Hepatocyte (in vitro differentiated cells): ENCODE measurements around the gene STAMBP. TPM values are rescaled to one million over a fixed set of nuclear protein-coding genes. Genes with fewer than 3 reads are reported as not detected.

Experiments used
- DNase-seq: peaks from one replicate; pipeline ENCODE4 v3.0.0-alpha.2; 2016; ENCODE audit warnings: low spot score
- H2AFZ ChIP-seq: fragments of 200-600 bp; sonication (generic); 2 replicates; pipeline ENCODE4 v1.6.0; 2016; ENCODE audit warnings: antibody characterized with exemption, mild to moderate bottlenecking
- H3K27ac ChIP-seq: fragments of 200-600 bp; sonication (generic); 2 replicates; pipeline ENCODE4 v1.5.1; 2016; ENCODE audit warnings: mild to moderate bottlenecking
- H3K27me3 ChIP-seq: fragments of 200-600 bp; sonication (generic); 2 replicates; pipeline ENCODE4 v1.6.1; 2016
- H3K36me3 ChIP-seq: fragments of 200-600 bp; sonication (generic); replicated peaks from 2 replicates; pipeline ENCODE4 v1.5.1; 2016; ENCODE audit warnings: low read depth; ENCODE audit not compliant: insufficient read depth
- H3K4me1 ChIP-seq: fragments of 200-600 bp; sonication (generic); 2 replicates; pipeline ENCODE4 v1.5.1; 2016; ENCODE audit warnings: mild to moderate bottlenecking, moderate library complexity; ENCODE audit not compliant: insufficient read depth
- H3K4me2 ChIP-seq: fragments of 200-600 bp; sonication (generic); 2 replicates; pipeline ENCODE4 v1.6.0; 2016
- H3K4me3 ChIP-seq: fragments of 200-600 bp; sonication (generic); 2 replicates; pipeline ENCODE4 v1.5.1; 2016; ENCODE audit warnings: mild to moderate bottlenecking
- H3K79me2 ChIP-seq: fragments of 200-600 bp; sonication (generic); 2 replicates; pipeline ENCODE4 v1.6.0; 2017; ENCODE audit warnings: mild to moderate bottlenecking
- H3K9me2 ChIP-seq: fragments of 200-600 bp; sonication (generic); replicated peaks from 2 replicates; pipeline ENCODE4 v1.6.0; 2017; ENCODE audit warnings: mild to moderate bottlenecking; ENCODE audit not compliant: insufficient read depth
- H3K9me3 ChIP-seq: fragments of 200-600 bp; sonication (generic); 2 replicates; pipeline ENCODE4 v1.5.1; 2016; ENCODE audit warnings: low read depth, mild to moderate bottlenecking
- H4K20me1 ChIP-seq: fragments of 200-600 bp; sonication (generic); 2 replicates; pipeline ENCODE4 v1.6.0; 2016; ENCODE audit warnings: mild to moderate bottlenecking; ENCODE audit not compliant: insufficient read depth, poor library complexity, severe bottlenecking
- CTCF ChIP-seq: fragments of 200-600 bp; sonication (generic); IDR thresholded peaks from 2 replicates; pipeline ENCODE4 v1.5.1; 2016; ENCODE audit warnings: antibody characterized with exemption, mild to moderate bottlenecking; ENCODE audit not compliant: poor library complexity
- EZH2 ChIP-seq: fragments of 200-600 bp; sonication (generic); IDR thresholded peaks from 2 replicates; pipeline ENCODE4 v1.6.1; 2016; ENCODE audit warnings: antibody characterized with exemption, mild to moderate bottlenecking, borderline replicate concordance
- EZH2phosphoT487 ChIP-seq: fragments of 200-600 bp; sonication (generic); IDR thresholded peaks from one replicate; pipeline ENCODE4 v1.6.1; 2018; ENCODE audit warnings: antibody characterized with exemption, mild to moderate bottlenecking, low read depth, moderate library complexity; ENCODE audit not compliant: unreplicated experiment, severe bottlenecking
- WGBS: methylation state at CpG from one replicate; pipeline ENCODE4 v1.1.6; 2016; ENCODE audit warnings: low lambda C conversion rate; ENCODE audit errors: missing lambda C conversion rate; 5-methylcytosine and 5-hydroxymethylcytosine counted together
- polyA plus RNA-seq: library from polyadenylated mRNA; unstranded; fragments of >200 nt; fragmentation: Nextera tagmentation; extraction: Ambion mirVana; gene quantifications from 2 replicates; pipeline ENCODE4 v1.2.1, GENCODE V29; 2016
- total RNA-seq: library from RNA; depleted of rRNA; stranded (reverse); fragments of >200 nt; gene quantifications from 2 replicates; pipeline ENCODE4 v1.2.3, GENCODE V29; 2014

STAMBP gene
- total and polyA plus RNA-seq, 2 experiments from 2014 or later = 34.3 to 43.0 TPM

- peaks cover 2% of the 10 kb centered on the region for H3K79me2 ChIP-seq
- H3K36me3 ChIP-seq = no peaks in the 10 kb centered on the region
- H3K27me3 ChIP-seq = no peaks in the 10 kb centered on the region
- no peaks in the 10 kb centered on the region for H4K20me1 ChIP-seq
- H3K4me1 ChIP-seq = peaks cover 15% of the 10 kb centered on the region
- no peak overlapping the region for H3K4me3 ChIP-seq
- peak overlapping the region; percentile 32 for H3K4me2 ChIP-seq
- no peak overlapping the region for H2AFZ ChIP-seq
- DNase-seq = peak; percentile 52
- H3K9me3 ChIP-seq = no peaks in the 10 kb centered on the region
- no peaks in the 10 kb centered on the region for H3K9me2 ChIP-seq
- WGBS = 63% methylated on average over 5 of the region's 5 CpGs
- H3K27ac ChIP-seq = peak overlapping the region; percentile 56
- TF ChIP-seq EZH2phosphoT487 = no peak
- TF ChIP-seq EZH2 = no peak
- TF ChIP-seq CTCF = no peak
Measured at GRCh38 chr2:73841912-73842738, 13.4 kb downstream of the STAMBP start.

- Histone ChIP-seq H3K4me3 (no peak overlapping the region), H3K79me2 (peaks cover 2% of the 10 kb centered on the region), H3K36me3 (no peaks in the 10 kb centered on the region), H3K4me2 (peak overlapping the region; percentile 32), H3K27ac (peak overlapping the region; percentile 56), H3K9me2 (no peaks in the 10 kb centered on the region), H4K20me1 (no peaks in the 10 kb centered on the region), H3K4me1 (peaks cover 15% of the 10 kb centered on the region), H3K27me3 (no peaks in the 10 kb centered on the region), H3K9me3 (no peaks in the 10 kb centered on the region), H2AFZ (no peak overlapping the region)
- no peak for TF ChIP-seq EZH2phosphoT487
- no peak for TF ChIP-seq CTCF
- no peak for TF ChIP-seq EZH2
- DNase-seq = no peak
- WGBS = 53% methylated on average over 1 of the region's 1 CpG
Measured at GRCh38 chr2:73842739-73843019, 13.9 kb downstream of the STAMBP start.

GRCh38 chr2:73844087-73844486 lies 15.3 kb downstream of the STAMBP start:
- Histone ChIP-seq H4K20me1 (no peaks in the 10 kb centered on the region), H3K79me2 (peaks cover 2% of the 10 kb centered on the region), H3K9me2 (no peaks in the 10 kb centered on the region), H3K9me3 (no peaks in the 10 kb centered on the region), H3K4me1 (peaks cover 15% of the 10 kb centered on the region), H3K36me3 (no peaks in the 10 kb centered on the region), H3K4me3 (no peak overlapping the region), H3K4me2 (no peak overlapping the region), H3K27me3 (no peaks in the 10 kb centered on the region), H2AFZ (no peak overlapping the region), H3K27ac (peak overlapping the region; percentile 56)
- TF ChIP-seq EZH2 = no peak
- no peak for TF ChIP-seq EZH2phosphoT487
- no peak for TF ChIP-seq CTCF
- no peak for DNase-seq
- 96% methylated on average over 2 of the region's 2 CpGs for WGBS
